ENCODE results near the gene STAT5B. TPM values are rescaled to one million over a fixed set of nuclear protein-coding genes. Genes with fewer than 3 reads are reported as not detected.
A peak's percentile ranks its signal among the peaks of the same experiment; 100 is the strongest.
"Not testable (repeated sequence)": the region's sequence is repeated elsewhere in the genome, so short reads cannot be mapped to it uniquely, and the experiment has no call there.

The STAT5B gene
- total RNA-seq, 1 experiment from 2014 or later, result 102 TPM

DNA sequence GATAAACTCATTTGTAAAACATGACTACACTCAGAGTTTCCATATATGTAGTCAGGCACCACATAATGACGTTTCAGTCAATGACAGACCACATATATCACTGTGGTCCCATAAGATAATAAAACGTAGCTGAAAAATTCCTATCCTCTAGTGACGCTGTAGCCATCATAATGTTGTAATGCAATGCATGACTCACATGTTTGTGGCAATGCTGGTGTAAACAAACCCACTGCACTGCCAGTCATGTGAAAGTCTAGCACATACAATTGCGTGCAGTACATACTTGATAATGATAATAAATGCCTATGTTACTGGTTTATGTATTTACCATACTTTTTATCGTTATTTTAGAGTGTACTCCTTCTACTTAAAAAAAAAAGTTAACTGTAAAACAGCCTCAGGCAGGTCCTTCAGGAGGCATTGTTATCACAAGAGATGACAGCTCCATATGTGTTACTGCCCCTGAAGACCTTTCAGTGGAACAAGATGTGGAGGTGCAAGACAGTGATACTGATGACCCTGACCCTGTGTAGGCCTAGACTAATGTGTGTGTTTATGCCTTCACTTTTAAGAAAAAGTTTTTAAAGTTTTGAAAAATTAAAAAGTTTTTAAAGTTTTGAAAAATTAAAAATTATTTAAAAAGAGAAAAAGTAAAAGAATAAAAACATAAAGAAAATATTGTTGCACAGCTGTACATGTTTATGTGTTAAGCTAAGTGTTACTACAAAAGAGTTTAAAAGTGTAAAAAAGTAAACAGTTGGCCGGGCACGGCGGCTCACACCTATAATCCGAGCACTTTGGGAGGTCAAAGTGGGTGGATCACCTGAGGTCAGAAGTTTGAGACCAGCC lies 9.0 kb downstream of the STAT5B start:
- H3K9me3 ChIP-seq (ENCODE audit: control insufficient read depth, insufficient read depth, low read depth, low read length), result no peaks in the 10 kb centered on the region
- in situ Hi-C loops (cut with HindIII; ENCODE audit: low pct_unique_long_range_greater_than_20kb, low sequenced_read_pairs) (no loop called here), intact Hi-C loops (cut with micrococcal nuclease; ENCODE audit: unreplicated experiment) (no loop called here)
- H3K4me1 ChIP-seq (ENCODE audit: control insufficient read depth, insufficient read depth, low read length), result peaks cover 65% of the 10 kb centered on the region
- peak overlapping the region; percentile 94 for H3K27ac ChIP-seq (ENCODE audit: low read length)
- BruUV-seq (replicated peaks), result no TSS peak
- ChIA-PET POLR2A (interaction anchor here (0.9 kb wide), 1 partner anchor 47 kb away, joined by 7 read pairs; no protein-coding TSS in a partner anchor), CTCF (interaction anchor here (0.7 kb wide), 1 partner anchor 26 kb away, joined by 6 read pairs; no protein-coding TSS in a partner anchor)
- peak; percentile 90 for DNase-seq (ENCODE audit: low read depth, low spot score)
- H3K27me3 ChIP-seq (ENCODE audit: control insufficient read depth, insufficient read depth, low read length), result no peaks in the 10 kb centered on the region
- no peaks in the 10 kb centered on the region; the same call in 1 of the 2 replicates for H3K36me3 ChIP-seq (ENCODE audit: control insufficient read depth, insufficient read depth, low read length)
- peak; percentile 92 for ATAC-seq
- no peak overlapping the region for H3K4me3 ChIP-seq (ENCODE audit: low read depth in 2 of 2, low read length in 2 of 2)
- TF ChIP-seq POLR2AphosphoS5 (IDR thresholded peaks at IDR 0.05; ENCODE audit: low read depth, low read length) (no peak), REST (IDR thresholded peaks at IDR 0.05; ENCODE audit: insufficient read depth in 1 of 2, low read depth in 2 of 2, low read length in 1 of 2) (no peak)
- TF ChIP-seq, protein P1, sequence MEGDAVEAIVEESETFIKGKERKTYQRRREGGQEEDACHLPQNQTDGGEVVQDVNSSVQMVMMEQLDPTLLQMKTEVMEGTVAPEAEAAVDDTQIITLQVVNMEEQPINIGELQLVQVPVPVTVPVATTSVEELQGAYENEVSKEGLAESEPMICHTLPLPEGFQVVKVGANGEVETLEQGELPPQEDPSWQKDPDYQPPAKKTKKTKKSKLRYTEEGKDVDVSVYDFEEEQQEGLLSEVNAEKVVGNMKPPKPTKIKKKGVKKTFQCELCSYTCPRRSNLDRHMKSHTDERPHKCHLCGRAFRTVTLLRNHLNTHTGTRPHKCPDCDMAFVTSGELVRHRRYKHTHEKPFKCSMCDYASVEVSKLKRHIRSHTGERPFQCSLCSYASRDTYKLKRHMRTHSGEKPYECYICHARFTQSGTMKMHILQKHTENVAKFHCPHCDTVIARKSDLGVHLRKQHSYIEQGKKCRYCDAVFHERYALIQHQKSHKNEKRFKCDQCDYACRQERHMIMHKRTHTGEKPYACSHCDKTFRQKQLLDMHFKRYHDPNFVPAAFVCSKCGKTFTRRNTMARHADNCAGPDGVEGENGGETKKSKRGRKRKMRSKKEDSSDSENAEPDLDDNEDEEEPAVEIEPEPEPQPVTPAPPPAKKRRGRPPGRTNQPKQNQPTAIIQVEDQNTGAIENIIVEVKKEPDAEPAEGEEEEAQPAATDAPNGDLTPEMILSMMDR (IDR thresholded peaks at IDR 0.05), result no peak

- H3K4me1 ChIP-seq (ENCODE audit: control insufficient read depth, insufficient read depth, low read length), result peaks cover 63% of the 10 kb centered on the region
- in situ Hi-C loops (cut with HindIII; ENCODE audit: low pct_unique_long_range_greater_than_20kb, low sequenced_read_pairs) (no loop called here), intact Hi-C loops (cut with micrococcal nuclease; ENCODE audit: unreplicated experiment) (no loop called here)
- DNase-seq (ENCODE audit: low read depth, low spot score) (no peak), ATAC-seq (no peak)
- H3K36me3 ChIP-seq (ENCODE audit: control insufficient read depth, insufficient read depth, low read length), result no peaks in the 10 kb centered on the region
- no peak overlapping the region for H3K4me3 ChIP-seq (ENCODE audit: low read depth in 2 of 2, low read length in 2 of 2)
- BruUV-seq (replicated peaks), result no TSS peak
- H3K9me3 ChIP-seq (ENCODE audit: control insufficient read depth, insufficient read depth, low read depth, low read length), result no peaks in the 10 kb centered on the region
- peak overlapping the region; percentile 94 for H3K27ac ChIP-seq (ENCODE audit: low read length)
- ChIA-PET CTCF (interaction anchor here (0.6 kb wide), 1 partner anchor 55 kb away, joined by 5 read pairs; no protein-coding TSS in a partner anchor), POLR2A (no interaction called here)
- no peaks in the 10 kb centered on the region for H3K27me3 ChIP-seq (ENCODE audit: control insufficient read depth, insufficient read depth, low read length)
- TF ChIP-seq SIN3A (IDR thresholded peaks at IDR 0.05; ENCODE audit: borderline replicate concordance, insufficient read depth, low read depth, low read length) (no peak), TCF7L2 (IDR thresholded peaks at IDR 0.05; ENCODE audit: low read depth, low read length) (no peak), REST (IDR thresholded peaks at IDR 0.05; ENCODE audit: insufficient read depth in 1 of 2, low read depth in 2 of 2, low read length in 1 of 2) (no peak), POLR2AphosphoS5 (IDR thresholded peaks at IDR 0.05; ENCODE audit: low read depth, low read length) (no peak)
- TF ChIP-seq, protein P1 (IDR thresholded peaks at IDR 0.05), result no peak
Measured at GRCh38 chr17:42266462-42266861, 9.7 kb downstream of the STAT5B start.

DNA sequence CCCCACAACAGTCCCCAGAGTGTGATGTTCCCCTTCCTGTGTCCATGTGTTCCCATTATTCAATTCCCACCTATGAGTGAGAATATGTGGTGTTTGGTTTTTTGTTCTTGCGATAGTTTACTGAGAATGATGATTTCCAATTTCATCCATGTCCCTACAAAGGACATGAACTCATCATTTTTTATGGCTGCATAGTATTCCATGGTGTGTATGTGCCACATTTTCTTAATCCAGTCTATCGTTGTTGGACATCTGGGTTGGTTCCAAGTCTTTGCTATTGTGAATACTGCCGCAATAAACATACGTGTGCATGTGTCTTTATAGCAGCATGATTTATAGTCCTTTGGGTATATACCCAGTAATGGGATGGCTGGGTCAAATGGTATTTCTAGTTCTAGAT lies 11.8 kb downstream of the STAT5B start:
- ATAC-seq; POLR2A ChIA-PET; H3K27me3 ChIP-seq (ENCODE audit: control insufficient read depth, insufficient read depth, low read length); H3K9me3 ChIP-seq (ENCODE audit: control insufficient read depth, insufficient read depth, low read depth, low read length); in situ Hi-C loops (cut with HindIII; ENCODE audit: low pct_unique_long_range_greater_than_20kb, low sequenced_read_pairs); H3K27ac ChIP-seq (ENCODE audit: low read length); DNase-seq (ENCODE audit: low read depth, low spot score); intact Hi-C loops (cut with micrococcal nuclease; ENCODE audit: unreplicated experiment); H3K4me3 ChIP-seq (ENCODE audit: low read depth in 2 of 2, low read length in 2 of 2); H3K36me3 ChIP-seq (ENCODE audit: control insufficient read depth, insufficient read depth, low read length): not testable (repeated sequence)
- CTCF ChIA-PET, result interaction anchor here (0.7 kb wide), 1 partner anchor 140 kb away, joined by 3 read pairs; no protein-coding TSS in a partner anchor
- TSS peak; percentile 40 for BruUV-seq (replicated peaks)
- H3K4me1 ChIP-seq (ENCODE audit: control insufficient read depth, insufficient read depth, low read length), result peaks cover 64% of the 10 kb centered on the region
